Measurements from ENCODE around the gene LIPC.
A peak's percentile ranks its signal among the peaks of the same experiment; 100 is the strongest.

LIPC gene

DNA sequence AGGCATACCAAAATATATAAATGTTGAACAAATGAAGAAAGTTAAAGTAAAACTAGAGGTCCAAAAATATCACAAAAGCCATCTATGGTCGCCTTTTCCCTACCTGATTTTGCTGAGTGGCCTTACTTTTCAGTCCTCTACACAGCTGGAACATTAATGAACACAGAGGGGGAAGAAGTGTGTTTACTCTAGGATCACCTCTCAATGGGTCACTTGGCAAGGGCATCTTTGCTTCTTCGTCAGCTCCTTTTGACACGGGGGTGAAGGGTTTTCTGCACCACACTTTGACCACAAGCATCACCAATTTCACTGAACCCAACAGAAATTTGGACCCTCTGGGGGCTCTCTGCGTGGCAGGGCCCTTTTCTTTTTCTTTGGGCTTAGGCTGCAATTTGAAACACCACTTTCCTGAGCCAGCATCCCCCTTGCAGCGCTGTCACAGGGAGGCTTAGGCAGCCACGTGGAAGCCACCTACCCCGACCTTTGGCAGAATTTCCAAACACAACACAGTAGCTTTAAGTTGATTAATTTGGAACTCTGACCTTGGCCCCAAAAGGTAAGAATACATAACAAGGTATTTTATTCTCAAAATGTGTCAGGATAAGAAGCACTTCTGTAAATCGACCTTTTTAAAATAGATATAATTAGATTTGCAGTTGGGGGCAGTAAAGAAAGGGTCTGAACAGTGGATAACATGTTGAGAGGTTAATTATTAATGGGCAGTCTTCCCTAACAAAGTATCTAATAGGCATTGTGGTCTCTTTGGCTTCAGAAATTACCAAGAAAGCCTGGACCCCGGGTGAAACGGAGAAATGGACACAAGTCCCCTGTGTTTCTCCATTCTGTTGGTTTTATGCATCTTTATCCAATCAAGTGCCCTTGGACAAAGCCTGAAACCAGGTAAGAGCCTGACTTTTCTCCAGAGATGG, at the start of gene LIPC:
Gene LIPC (plus strand): TSS at position 771 of the 929 bp plus-strand sequence. CDS start 42 bp downstream, at position 813.
- no peak for DNase-seq (ENCODE audit: low spot score)

DNA sequence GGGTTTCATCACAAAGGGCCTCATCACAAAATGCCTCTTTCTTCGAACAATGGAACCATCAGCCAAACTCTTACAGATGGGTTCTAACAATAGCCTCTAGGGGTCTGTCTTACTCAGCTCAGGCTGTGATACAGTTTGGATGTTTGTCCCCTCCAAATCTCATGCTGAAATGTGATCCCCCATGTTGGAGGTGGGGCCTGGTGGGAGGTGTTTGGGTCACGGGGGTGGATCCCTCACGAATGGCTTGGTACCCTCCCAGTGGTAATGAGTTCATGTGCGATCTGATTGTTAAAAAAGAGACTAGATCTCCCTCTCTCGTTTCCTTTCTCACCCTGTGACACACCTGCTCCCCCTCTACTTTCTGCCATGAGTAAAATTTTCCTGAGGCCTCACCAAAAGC, 47.9 kb upstream of the LIPC start:
- DNase-seq (ENCODE audit: low spot score): no peak

DNA sequence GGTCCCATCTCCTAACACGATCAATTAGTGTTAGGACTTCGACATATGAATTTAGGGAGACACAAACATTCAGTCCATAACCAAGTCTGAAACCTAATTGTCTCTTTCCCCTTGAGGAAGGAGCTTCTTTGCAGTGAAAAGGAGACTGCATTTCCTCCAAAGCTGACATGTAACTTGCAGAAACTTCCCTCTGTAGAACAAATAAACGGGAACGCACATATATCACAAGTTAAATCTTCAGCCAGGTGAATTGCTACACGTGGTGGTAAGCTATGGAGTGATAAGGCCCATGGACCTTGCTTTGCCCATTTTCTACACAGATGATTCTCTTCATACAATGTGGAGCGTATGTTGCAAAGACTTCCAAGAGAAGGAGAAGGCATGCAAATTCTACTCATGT, 47.1 kb upstream of the LIPC start:
- no peak for DNase-seq (ENCODE audit: low spot score)

DNA sequence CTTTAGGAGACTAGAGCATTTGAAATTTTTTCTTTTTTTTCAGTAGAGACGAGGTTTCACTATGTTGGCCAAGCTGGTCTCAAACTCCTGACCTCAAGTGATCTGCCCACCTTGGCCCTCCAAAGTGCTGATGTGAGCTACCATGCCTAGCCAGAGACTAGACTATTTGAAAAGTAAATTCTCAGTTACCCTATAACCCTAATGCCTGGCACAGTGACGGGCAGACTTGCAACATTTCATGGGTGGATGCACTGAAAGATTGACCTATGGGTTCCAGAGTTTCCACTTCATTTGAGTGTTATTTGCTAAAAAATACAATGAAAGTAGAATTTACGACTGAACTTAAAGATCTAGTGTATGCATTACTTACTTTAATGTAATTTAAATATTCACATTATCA, 45.7 kb upstream of the LIPC start:
- no peak for DNase-seq (ENCODE audit: low spot score)

DNA sequence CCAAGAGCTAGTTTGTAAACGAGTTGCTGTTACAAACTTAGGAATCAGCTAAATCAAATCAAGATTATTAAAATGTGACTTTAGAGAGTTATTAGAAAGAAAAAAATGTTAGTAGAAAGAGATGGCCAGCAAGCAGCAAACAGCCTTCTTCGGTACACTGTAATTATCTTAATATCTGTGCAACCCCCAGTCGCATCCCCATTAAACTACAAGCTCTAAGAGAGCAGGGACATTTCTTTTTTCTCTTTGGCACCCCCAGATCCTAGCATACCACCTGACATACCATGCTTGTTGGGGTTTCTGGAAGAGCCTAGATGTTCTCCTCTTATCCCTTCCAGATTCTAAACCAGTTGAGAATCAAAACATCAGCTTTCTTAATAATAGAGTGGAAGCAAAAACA, 45.1 kb upstream of the LIPC start:
- no peak for DNase-seq (ENCODE audit: low spot score)

DNA sequence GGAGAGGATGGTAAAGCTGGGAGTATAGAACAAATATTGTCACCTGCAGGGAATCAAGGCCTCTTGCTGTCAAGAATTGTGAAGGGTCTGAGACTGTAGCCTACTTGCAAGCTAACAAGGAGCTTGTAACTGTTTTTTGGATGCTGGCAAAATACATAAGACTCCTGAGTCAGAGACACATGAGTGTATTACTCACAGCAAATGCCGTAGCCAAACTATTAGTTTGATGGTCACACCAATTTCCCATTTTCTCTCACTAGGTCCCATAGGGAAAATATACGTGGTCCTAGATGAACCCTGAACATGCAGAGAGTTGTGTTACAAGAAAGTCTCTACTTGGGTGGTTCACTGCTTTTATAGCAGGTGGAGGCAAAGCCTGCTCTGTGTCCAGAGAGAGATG, 44.7 kb upstream of the LIPC start:
- DNase-seq (ENCODE audit: low spot score): no peak

DNA sequence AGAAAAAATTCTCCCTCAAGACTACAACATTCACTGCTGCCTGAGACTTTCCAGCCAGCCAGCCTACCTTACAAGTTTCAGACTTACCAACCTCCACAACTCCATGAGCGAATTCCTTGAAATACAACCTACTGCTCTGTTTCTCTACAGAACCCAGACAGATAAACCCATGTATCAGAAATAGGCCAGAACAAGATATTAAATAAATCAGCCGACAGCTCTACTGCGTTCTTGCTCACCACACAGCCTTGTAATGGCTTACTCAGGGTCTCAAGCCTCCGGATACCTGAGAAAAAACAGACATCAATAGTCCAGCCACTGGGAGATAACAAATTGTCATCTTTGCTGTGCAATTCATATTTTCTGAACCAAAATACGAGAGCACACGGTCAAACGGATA, 43.6 kb upstream of the LIPC start:
- DNase-seq (ENCODE audit: low spot score): no peak

DNA sequence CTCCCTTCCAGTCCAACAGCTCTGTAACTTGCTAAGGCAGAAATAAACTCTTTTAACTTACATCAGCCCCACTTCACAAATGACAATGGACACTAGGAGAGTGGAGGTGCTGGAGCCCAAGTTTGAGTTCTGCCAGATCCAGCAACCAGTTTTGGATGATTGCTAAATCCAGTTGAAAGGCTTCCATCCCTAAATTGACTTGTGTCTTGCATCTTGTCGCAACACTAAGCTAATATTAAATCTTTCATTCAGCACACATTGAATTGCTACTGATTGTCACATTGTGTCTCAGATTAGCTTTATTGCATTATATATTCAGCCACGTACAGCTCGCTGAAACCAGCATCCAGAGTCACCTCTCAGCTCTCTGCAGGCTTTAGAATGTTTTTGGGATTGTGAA, 41.7 kb upstream of the LIPC start:
- DNase-seq (ENCODE audit: low spot score): no peak

DNA sequence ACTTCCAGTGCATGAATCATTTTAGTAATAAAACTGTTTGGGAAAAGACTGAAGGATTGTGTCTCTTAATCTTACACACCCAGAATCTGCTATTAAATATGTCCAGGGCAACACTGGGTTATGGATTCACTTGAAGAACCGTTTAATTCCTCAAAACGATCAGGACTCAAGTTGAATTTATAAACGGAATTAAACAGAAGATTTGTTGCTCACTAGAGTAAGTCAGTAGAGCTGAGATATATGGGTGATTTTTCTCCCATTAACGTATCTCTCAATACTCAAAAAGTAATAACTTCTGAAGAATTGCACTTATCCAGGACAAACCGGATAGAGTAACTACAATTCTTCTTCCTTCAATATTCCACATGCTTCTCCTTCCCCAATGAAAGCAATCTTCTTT, 41.1 kb upstream of the LIPC start:
- DNase-seq (ENCODE audit: low spot score): no peak

DNA sequence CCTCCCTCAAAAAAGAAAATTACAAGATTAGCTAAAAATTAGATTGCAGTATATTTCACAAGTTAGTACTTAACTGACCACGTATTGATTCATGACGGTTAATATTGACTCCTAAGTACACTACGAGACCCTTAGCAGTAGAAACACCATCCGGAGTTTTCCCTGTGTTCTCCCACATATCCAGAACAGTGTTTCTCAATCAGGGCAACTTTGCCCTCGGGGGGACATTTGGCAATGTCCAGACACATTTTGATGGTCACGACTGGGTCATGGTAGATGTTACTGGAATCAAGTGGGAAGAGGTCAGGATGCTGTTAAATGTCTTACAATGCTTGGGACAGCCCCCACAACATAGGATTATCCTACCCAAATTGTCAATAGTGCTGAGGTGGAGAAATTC, 40.7 kb upstream of the LIPC start:
- DNase-seq (ENCODE audit: low spot score): no peak

DNA sequence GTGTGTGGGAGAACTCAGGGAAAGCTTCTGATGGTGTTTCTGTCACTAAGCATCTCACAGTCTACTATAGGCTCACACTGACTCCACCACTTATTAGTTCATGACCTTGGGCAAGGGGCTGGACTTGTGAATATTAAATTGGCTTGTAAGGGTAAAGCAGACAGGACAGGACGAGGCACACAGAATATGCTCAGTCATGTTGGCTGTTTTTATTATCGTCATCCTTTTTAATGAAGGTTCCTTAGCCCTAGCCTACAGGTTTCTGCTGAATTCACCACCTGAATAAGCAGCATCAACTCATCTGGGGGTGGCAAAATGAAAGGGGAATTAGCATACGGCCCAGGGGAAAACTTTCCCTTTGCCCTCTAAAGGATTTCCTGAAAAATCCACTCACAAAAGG, 39.6 kb upstream of the LIPC start:
- DNase-seq (ENCODE audit: low spot score): no peak

DNA sequence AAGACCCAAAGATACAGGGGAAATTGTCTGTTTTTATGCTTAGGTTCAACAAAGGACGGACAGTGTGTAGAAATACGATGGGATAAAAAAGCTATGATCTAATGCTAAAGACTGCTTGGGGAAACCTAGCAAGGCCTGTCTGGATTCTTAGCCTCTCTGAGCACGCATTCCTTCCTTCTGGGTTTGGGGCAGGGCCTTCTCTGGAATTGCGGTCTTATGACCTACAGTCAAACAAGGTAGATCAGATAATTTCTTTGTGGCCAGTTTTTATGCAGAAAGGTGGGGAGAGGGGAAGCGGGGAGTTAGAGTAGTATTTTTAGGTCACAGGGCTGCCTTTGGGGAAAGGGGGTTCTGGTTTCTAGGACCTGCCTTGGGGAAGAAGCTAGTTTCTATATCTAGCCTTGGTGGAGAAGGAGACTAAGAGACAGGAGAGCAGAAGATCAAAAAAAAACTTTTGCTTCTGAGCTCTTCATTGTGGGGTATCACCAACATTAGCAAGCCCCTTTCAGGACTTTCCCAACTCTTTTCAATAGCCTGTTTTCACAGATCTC, 39.1 kb upstream of the LIPC start:
- no peak for DNase-seq (ENCODE audit: low spot score)

DNA sequence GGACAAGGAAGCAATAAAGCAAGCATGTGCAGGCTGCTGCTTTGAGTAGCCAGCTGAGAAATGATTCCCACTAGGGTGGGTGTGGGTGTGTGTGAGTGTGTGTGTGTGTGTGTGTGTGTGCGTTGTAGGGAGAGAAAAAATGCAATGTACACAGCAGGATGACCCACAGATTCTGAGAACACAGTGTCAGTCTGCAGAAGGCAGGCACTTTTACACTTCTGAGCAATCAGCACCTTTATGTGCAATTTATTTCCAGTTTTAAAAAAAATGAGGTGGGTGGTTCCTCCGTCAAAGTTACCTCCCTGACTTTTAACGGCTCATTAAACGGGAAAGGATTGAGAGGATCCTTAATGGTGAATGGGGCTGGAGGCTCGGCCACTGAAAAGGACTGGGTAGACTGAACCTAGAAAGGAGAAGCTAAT, 38.5 kb upstream of the LIPC start:
- DNase-seq (ENCODE audit: low spot score): no peak

DNA sequence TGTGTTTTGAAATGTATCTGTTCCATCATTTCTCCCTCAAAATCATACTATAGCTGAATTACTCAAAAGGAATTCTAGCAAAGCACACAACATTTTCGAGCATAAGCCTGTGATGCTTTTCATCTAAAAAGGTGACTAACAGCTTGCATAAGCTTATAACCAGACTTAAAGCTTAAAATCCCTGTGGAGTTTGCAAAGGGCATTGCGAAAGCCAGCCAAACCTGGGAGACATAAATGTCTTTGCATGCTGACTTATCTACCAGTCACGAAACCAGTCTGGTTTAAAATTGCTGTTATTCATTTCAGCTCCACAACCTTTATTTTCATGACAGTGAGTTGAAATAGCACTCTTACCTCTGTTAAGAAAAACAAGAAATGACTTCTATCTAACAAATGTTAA, 35.6 kb upstream of the LIPC start:
- DNase-seq (ENCODE audit: low spot score): peak; percentile 26

DNA sequence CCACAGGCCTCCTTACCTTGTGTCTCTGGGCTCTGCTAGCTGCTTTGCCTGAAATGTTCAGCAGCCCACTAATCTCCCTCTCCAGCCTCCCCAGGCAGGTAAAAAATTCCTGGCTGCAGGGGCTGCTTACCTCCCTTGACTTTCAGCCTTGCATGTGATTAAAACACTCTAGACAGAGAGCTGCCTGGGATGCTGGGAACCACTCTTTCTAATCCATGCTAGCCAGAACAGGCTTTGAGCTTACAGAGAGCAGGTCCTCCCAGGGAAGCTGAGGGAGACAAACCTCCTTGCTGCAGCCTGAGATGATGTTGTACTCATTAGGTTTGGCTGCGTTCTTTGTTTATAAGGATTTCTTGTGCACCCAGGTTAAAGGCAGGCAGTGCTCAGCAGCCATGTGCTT, 33.7 kb upstream of the LIPC start:
- DNase-seq (ENCODE audit: low spot score): peak; percentile 14

DNA sequence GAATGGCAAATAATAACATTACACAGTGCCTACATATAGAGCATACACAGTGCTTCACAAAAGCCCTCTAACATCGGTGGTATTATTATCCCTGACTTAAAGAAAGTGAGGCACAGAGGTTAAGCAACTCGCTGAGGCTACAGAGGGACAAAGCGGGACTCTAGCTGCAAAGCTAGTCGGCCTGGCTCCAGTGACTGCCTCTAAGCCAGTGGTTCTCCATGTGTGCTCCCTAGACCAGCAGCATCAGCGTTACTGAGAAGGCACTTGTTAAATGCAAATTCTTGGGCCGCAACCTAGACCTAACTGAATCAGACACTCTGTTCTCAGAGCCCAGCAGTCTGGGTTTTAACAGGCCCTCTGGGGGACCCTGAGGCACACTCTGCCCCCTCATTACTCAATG, 33.1 kb upstream of the LIPC start:
- DNase-seq (ENCODE audit: low spot score): no peak

DNA sequence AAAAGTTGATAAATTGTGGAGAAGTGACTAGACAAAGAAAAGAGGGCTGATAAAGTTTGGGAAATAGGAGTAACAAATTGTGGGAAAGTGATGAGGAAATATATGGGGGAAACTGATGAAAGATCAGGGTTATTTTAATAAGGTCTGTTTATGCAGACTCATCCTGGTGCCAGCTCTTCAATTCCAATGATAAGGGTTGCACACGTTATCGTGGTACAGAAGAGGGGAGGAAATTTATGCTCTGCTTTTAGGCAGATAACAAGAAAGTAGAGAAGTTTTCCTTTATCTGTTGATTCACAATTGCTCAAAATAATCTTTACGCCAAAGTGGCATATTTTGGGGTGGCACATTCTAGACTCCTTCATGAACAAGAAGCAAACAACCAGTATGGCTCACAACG, 32.1 kb upstream of the LIPC start:
- DNase-seq (ENCODE audit: low spot score): no peak

DNA sequence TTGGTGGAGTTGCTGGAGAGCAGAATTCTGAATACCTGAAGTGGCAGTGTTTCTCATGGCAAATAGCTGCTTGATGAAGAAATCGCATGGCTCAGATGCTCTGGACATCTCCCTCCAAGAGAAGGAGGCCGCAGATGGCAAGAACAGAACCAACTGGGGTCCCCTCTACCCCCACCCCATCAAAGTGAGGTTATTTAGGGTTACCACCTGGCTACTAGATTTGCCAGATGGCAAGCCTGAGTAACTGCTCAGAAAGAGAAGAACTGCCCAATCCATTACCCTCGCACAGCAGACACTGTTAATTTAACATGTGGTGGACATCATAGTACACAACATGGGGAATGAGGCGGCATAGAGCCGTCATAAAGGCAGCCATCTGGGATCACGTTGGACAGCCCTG, 30.5 kb upstream of the LIPC start:
- DNase-seq (ENCODE audit: low spot score): peak; percentile 98

DNA sequence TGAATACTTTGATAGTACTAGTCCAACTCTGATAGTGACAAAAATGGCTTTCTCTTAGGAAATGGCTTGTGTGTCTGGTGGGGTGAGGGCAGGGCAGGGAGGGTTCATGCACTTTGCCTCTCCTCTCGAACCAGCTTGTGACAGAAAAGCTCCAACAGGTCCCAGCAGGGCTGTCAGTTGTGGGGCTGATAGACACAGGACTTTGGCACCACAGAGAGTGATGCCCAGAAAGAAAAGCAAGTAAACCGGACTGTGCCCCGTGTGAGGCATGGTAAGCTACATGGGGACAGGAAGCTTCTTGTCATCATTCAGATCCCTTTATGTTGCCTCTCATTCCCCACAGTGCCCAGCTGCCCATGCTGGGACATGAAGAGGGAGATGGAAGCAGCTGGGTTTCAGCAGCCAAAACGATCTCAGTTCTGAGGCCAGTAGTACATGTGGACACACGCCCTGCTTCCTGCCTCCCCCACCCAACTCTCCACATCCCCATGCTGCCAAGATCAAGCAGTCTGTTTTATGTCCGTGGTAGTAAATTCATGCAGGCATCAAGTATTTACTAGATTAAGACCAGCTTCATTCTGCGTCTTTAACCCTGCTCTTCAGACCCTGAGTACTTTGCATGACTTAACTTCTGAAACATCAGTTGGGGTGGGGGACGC, 29.7 kb upstream of the LIPC start:
- peak; percentile 46 for DNase-seq (ENCODE audit: low spot score)

DNA sequence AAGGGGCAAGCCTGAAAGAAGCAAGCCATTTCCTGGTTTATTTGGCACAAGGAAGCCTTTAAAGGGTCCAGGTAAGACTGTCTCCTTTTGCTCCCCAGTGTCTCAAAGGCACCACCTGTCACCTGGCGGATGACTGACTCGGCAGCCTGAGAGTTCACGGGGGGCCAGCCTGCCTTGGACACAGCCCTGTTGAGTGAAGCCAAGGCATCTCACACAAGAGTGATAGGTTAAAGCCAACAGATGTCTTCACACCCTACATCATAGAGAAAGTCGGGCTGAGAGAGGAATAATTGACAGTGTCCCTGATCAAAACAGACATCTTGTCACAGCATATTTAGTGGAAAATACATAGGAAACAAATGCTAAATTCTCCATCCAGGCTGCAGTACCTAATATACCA, 28.2 kb upstream of the LIPC start:
- DNase-seq (ENCODE audit: low spot score): peak; percentile 98

DNA sequence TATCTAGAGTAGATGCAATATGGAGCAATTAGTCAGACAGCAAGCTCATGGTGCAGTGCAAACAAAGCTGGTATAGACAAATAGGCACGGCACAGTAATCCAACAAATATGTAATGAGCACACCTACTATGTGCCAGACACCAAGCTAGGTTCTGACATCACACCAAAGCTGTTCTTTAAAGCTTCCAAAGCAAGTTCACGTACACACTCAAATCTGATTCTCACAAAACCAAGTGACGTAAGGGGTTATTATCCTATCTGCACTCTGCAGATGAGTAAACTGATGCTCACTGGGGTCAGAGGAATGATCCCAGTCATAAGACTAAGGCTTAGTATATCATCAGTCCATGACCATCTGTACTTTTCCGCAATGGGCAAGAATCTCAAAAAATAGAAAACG, 27.8 kb upstream of the LIPC start:
- no peak for DNase-seq (ENCODE audit: low spot score)

DNA sequence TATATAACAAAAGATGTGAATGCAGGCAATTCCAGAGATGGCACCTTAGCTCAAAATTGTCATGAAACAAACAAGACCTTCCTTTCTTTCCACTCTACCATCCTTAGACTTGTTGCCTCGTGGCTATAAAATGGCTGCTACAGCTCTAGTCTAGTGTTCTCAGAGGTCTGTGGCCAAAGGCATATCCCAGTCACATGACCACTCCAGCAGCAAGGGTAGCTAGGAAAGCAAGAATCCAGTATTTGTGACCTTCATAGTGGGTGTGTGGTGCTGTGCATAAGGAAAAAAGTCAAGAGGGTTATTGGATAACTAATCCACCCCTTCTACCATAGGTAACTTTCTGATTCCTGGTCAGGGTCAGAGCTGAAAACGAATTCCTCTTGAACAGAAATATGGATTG, 27.1 kb upstream of the LIPC start:
- no peak for DNase-seq (ENCODE audit: low spot score)

DNA sequence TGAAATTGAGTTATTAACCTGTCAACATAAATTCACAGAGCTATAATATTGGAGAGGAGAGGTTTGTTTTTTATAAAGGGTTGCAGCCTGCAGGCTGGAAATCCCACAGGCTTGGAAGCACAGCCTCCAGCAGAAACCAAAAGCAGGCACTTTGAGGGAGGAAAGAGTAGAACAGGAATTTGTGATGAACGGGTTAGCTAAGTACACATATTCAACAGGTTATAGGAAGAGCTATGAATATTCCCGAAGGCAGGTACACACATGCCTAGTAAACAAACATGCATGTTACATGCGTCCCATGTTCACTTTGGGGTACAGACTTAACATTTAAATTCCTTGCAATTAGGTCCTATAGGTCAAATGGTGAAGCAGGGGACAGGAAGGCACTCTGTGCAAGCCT, 25.9 kb upstream of the LIPC start:
- no peak for DNase-seq (ENCODE audit: low spot score)
